Activated CD4-positive, alpha-beta T cell treated with anti-CD3 and anti-CD28 coated beads for 36 hours (primary cell): ENCODE data around the gene PM20D2. TPM values are rescaled to one million over a fixed set of nuclear protein-coding genes. Genes with fewer than 3 reads are reported as not detected.

Experiments used
- ATAC-seq: fragments of 200-7000 bp; cut with Tn5 transposase; one replicate; pipeline ENCODE4 v1.10.0; 2021; ENCODE audit warnings: mild to moderate bottlenecking, moderate library complexity
- CTCF ChIA-PET: fragments of 350-600 bp; sonication (Branson Sonifier 250); formaldehyde crosslinking; loops from one replicate; lab custom pipeline; 2021; ENCODE audit warnings: antibody characterized with exemption; lab: Charles Lee
- POLR2A ChIA-PET: fragments of 350-600 bp; sonication (Branson Sonifier 250); formaldehyde crosslinking; loops from one replicate; lab custom pipeline; 2021; ENCODE audit warnings: antibody characterized with exemption, inconsistent platforms; lab: Charles Lee
- DNase-seq: peaks from one replicate; pipeline ENCODE4 v3.0.0-alpha.2; 2020
- H3K27ac Mint-ChIP-seq: one replicate; pipeline ENCODE4 v1.8.0; 2021; ENCODE audit warnings: mixed read lengths
- H3K27me3 Mint-ChIP-seq: one replicate; pipeline ENCODE4 v1.8.0; 2021; ENCODE audit warnings: mixed read lengths
- H3K36me3 Mint-ChIP-seq: one replicate; pipeline ENCODE4 v1.8.0; 2021; ENCODE audit warnings: low read depth, mixed read lengths
- H3K4me1 Mint-ChIP-seq: one replicate; pipeline ENCODE4 v1.8.0; 2021; ENCODE audit warnings: mixed read lengths
- H3K4me3 Mint-ChIP-seq: one replicate; pipeline ENCODE4 v1.8.0; 2021; ENCODE audit warnings: mild to moderate bottlenecking, moderate library complexity, mixed read lengths
- H3K9me3 Mint-ChIP-seq: one replicate; pipeline ENCODE4 v1.8.0; 2021; ENCODE audit warnings: low read depth, mixed read lengths
- intact Hi-C, 2 experiments: fragments of 100-400 bp; cut with DNase I in 1 of 2; cut with micrococcal nuclease in 1 of 2; formaldehyde crosslinking; loops; one replicate each; pipeline versions ENCODE4 v1.14.2 to v1.15.1; 2022 to 2024; cut with DNase I, micrococcal nuclease
- total RNA-seq, 2 experiments: library from RNA; stranded (reverse); gene quantifications; one replicate each; pipeline ENCODE4 v1.2.3, GENCODE V29; 2021

PM20D2 gene
- total RNA-seq, 2 experiments from 2014 or later: 14.1 to 17.4 TPM

DNA sequence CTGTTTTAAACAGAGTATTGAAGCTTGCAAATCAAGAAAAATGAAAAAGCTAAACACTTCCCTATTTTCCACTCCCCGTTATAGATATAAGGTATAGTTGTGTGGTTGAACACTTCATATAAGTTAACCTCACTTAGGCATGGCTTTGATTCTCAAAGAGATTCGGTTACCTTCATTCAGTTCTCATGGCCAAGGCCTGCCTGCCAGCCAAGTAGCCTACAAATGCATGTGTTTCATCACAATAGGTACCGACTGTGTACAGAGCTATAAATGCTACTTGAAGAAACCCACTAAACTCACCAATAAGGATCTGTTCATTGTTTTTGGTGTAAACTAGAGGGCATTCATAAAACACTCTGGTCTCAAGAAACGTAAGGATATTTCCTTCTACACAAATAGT lies 27.8 kb downstream of the PM20D2 start:
- no peaks in the 10 kb centered on the region for H3K4me1 Mint-ChIP-seq
- intact Hi-C loops: no loop called here
- H3K27ac Mint-ChIP-seq: no peak overlapping the region
- H3K36me3 Mint-ChIP-seq: no peaks in the 10 kb centered on the region
- CTCF ChIA-PET: no interaction called here
- H3K9me3 Mint-ChIP-seq: no peaks in the 10 kb centered on the region
- no peak overlapping the region for H3K4me3 Mint-ChIP-seq
- no peak for ATAC-seq
- POLR2A ChIA-PET: no interaction called here
- no peaks in the 10 kb centered on the region for H3K27me3 Mint-ChIP-seq
- no peak for DNase-seq

DNA sequence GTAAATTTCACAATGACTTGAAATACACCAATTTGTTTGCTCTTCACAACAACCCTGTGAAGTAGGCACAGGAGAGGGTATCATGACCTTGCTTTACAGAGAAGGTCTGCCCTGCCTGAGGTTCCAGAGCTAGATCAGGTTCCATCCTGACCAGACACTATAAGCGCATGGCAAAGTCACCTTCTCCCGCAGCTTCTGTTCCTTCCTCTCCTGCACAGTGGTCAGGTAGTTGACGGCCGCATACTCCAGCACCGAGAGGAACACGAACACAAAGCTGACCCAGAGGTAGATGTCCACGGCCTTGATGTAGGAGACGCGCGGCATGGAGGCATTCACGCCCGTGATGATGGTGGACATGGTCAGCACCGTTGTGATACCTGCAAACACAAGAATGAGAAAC lies 34.3 kb downstream of the PM20D2 start:
- POLR2A ChIA-PET: no interaction called here
- ATAC-seq (no peak), DNase-seq (no peak)
- CTCF ChIA-PET: interaction anchor here (1.6 kb wide), 1 partner anchor 198 kb away, joined by 3 read pairs; no protein-coding TSS in a partner anchor
- no peak overlapping the region for H3K27ac Mint-ChIP-seq
- no peak overlapping the region for H3K4me3 Mint-ChIP-seq
- intact Hi-C loops: no loop called here
- H3K9me3 Mint-ChIP-seq: no peaks in the 10 kb centered on the region
- H3K27me3 Mint-ChIP-seq: peaks cover 5% of the 10 kb centered on the region
- no peaks in the 10 kb centered on the region for H3K36me3 Mint-ChIP-seq
- H3K4me1 Mint-ChIP-seq: no peaks in the 10 kb centered on the region

DNA sequence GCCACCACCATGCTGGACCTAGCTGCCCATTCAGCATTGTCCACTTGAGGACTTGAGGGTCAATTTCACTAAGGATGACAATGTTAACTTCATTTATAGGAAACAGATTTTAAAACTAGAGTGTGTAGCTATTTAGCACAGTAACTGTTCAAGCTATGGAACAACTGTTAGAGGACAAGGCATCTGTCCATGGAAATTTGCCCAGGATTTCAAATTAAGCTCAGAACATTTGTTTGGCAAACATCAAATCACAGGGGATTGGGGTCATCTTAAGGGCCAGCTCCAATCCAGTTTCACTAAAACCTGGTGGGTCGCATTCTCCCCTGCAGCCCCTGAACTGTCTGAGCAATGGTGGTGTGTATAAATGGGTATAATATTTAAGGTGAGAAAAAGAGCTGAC lies 35.1 kb downstream of the PM20D2 start:
- POLR2A ChIA-PET: no interaction called here
- Mint-ChIP-seq H3K27ac (no peak overlapping the region), H3K9me3 (no peaks in the 10 kb centered on the region), H3K4me3 (no peak overlapping the region), H3K4me1 (no peaks in the 10 kb centered on the region), H3K27me3 (peaks cover 5% of the 10 kb centered on the region), H3K36me3 (no peaks in the 10 kb centered on the region)
- DNase-seq: no peak
- ATAC-seq: no peak
- CTCF ChIA-PET: interaction anchor here (0.6 to 1.6 kb wide), 4 partner anchors 19 to 667 kb away, joined by 3 to 4 read pairs (median 3); no protein-coding TSS in a partner anchor
- intact Hi-C loops: no loop called here

DNA sequence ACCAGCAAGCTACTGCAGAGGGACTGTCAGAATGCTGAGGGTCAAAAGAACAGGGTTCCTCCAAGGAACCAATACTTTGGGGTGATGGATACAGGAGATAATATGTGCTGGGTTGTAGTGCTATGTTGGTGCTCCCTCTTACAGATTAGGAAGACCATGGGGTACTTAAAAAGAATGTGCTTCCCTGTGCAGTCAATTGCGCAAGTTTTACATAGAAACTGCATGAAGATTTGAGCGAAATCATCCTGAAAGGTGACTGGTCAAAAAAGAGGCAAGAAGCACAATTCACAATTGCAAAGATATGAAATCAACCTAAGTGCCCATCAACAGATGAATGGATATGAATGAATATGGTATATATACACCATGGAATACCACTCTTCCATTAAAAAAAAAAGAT lies 37.4 kb downstream of the PM20D2 start:
- no peak overlapping the region for H3K4me3 Mint-ChIP-seq
- ATAC-seq (no peak), DNase-seq (no peak)
- no peak overlapping the region for H3K27ac Mint-ChIP-seq
- intact Hi-C loops: no loop called here
- ChIA-PET POLR2A (no interaction called here), CTCF (no interaction called here)
- no peaks in the 10 kb centered on the region for H3K9me3 Mint-ChIP-seq
- peaks cover 5% of the 10 kb centered on the region for H3K27me3 Mint-ChIP-seq
- no peaks in the 10 kb centered on the region for H3K4me1 Mint-ChIP-seq
- no peaks in the 10 kb centered on the region for H3K36me3 Mint-ChIP-seq

DNA sequence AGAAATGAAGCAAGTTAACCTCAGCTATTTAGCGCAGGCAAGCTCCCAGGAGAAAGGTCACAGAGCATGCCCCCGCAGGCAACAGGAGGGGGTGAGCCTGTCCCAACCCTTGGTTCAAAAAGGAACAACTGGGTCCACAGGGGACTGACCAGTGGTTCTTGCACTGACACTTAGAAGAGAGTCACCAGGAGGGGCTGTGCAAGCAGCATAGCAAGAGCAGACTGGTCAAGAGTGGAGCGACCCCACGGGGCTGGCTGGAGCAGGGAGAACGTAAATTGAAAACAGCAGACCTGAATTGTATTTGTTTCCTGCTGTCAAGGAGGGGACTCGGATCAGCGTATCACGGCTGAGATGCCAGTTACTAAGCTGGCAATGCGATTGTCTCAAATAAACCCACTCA lies 38.5 kb downstream of the PM20D2 start:
- Mint-ChIP-seq H3K4me3 (no peak overlapping the region), H3K27ac (no peak overlapping the region), H3K36me3 (no peaks in the 10 kb centered on the region), H3K4me1 (no peaks in the 10 kb centered on the region), H3K27me3 (peaks cover 7% of the 10 kb centered on the region), H3K9me3 (no peaks in the 10 kb centered on the region)
- no peak for DNase-seq
- intact Hi-C loops: no loop called here
- ChIA-PET CTCF (no interaction called here), POLR2A (no interaction called here)
- no peak for ATAC-seq

DNA sequence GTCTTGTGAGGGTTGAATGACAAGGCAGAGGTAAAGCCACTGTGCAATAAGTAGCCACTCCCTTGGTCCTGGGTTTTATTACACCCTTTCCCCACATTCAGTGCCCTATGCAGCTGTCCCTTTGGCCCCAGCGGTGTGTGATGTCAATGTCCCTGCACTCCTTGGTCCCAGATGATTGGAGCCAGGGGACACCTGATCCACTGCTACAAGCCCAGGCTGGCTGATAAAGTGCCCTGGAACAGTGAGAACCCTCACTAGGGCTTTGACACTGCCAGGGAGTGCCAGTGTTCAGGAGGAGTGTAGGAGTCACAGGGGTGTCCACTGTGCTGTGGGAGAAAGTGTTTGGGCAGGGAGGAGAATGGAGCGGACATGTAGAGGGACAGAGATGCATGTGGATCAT lies 40.9 kb downstream of the PM20D2 start:
- no peak overlapping the region for H3K27ac Mint-ChIP-seq
- no peaks in the 10 kb centered on the region for H3K36me3 Mint-ChIP-seq
- no peak for DNase-seq
- CTCF ChIA-PET: no interaction called here
- H3K9me3 Mint-ChIP-seq: no peaks in the 10 kb centered on the region
- intact Hi-C loops: no loop called here
- no peak for ATAC-seq
- no peak overlapping the region for H3K4me3 Mint-ChIP-seq
- H3K27me3 Mint-ChIP-seq: peaks cover 6% of the 10 kb centered on the region
- H3K4me1 Mint-ChIP-seq: no peaks in the 10 kb centered on the region
- POLR2A ChIA-PET: no interaction called here

DNA sequence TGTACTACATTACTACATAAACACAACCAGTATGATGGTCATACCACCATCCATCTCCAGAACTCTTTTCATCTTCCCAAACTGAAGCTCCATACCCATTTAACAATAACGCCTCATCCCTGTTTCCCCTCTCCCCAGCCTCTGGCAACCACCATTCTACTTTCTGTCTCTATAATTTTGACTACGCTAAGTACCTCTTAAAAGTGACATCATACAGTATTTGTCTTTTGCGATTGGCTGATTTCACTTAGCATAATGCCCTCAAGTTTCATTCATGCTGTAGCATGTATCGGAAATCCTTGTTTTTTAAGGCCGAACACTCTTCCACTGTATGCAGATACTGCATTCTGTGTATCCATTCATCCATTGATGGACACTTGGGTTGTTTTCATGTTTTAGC lies 41.6 kb downstream of the PM20D2 start:
- POLR2A ChIA-PET: no interaction called here
- no peaks in the 10 kb centered on the region for H3K4me1 Mint-ChIP-seq
- ATAC-seq (no peak), DNase-seq (no peak)
- H3K27me3 Mint-ChIP-seq: peaks cover 6% of the 10 kb centered on the region
- H3K27ac Mint-ChIP-seq: no peak overlapping the region
- CTCF ChIA-PET: interaction anchor here (0.6 kb wide), 1 partner anchor 9 kb away, joined by 3 read pairs; no protein-coding TSS in a partner anchor
- no peaks in the 10 kb centered on the region for H3K36me3 Mint-ChIP-seq
- H3K4me3 Mint-ChIP-seq: no peak overlapping the region
- H3K9me3 Mint-ChIP-seq: no peaks in the 10 kb centered on the region
- intact Hi-C loops: no loop called here

DNA sequence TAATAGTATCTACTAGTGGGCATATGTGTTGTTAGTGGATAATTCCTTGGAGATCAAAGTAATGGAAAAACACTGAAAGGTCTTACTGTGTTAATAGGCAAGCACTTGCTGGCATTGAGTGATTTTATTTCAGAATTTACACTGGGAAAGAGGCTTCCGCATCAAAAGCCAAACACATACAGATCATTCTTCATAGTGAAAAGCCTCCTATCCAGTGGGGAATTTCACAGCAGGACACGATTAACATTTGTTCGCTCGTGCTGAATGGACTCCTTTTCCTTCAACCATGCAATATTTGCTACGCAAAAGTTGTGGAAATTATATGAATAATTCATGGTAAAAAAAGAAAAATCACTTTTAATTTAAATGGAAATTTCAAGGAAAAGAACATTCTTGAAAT lies 44.9 kb downstream of the PM20D2 start:
- DNase-seq (no peak), ATAC-seq (no peak)
- CTCF ChIA-PET: no interaction called here
- peaks cover 5% of the 10 kb centered on the region for H3K27me3 Mint-ChIP-seq
- no peaks in the 10 kb centered on the region for H3K36me3 Mint-ChIP-seq
- intact Hi-C loops: no loop called here
- H3K27ac Mint-ChIP-seq: no peak overlapping the region
- H3K4me1 Mint-ChIP-seq: no peaks in the 10 kb centered on the region
- POLR2A ChIA-PET: no interaction called here
- H3K4me3 Mint-ChIP-seq: no peak overlapping the region
- H3K9me3 Mint-ChIP-seq: peaks cover 8% of the 10 kb centered on the region

DNA sequence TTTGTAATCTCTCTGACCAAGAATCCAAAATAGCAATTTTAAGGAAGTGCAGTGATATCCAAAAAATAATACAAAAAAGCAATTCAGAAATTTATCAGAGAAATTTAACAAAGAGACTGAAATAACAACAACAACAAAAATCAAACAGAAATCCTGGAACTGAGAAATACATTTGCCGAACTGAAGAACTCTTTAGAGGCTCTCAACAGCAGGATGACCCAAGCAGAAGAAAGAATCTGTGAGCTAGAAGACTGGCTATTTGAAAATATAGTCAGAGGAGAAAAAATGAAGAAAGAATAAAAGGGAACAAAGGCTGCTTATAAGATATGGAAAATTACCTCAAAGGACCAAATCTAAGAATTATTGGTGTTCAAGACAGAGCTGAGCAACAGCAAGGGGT lies 48.7 kb downstream of the PM20D2 start:
- ChIA-PET POLR2A (no interaction called here), CTCF (interaction anchor here (0.8 kb wide), 1 partner anchor 173 kb away, joined by 3 read pairs; no protein-coding TSS in a partner anchor)
- H3K4me3 Mint-ChIP-seq: no peak overlapping the region
- peaks cover 4% of the 10 kb centered on the region for H3K27me3 Mint-ChIP-seq
- no peaks in the 10 kb centered on the region for H3K36me3 Mint-ChIP-seq
- intact Hi-C loops: no loop called here
- no peaks in the 10 kb centered on the region for H3K4me1 Mint-ChIP-seq
- ATAC-seq (no peak), DNase-seq (no peak)
- H3K9me3 Mint-ChIP-seq: peaks cover 8% of the 10 kb centered on the region
- H3K27ac Mint-ChIP-seq: no peak overlapping the region

DNA sequence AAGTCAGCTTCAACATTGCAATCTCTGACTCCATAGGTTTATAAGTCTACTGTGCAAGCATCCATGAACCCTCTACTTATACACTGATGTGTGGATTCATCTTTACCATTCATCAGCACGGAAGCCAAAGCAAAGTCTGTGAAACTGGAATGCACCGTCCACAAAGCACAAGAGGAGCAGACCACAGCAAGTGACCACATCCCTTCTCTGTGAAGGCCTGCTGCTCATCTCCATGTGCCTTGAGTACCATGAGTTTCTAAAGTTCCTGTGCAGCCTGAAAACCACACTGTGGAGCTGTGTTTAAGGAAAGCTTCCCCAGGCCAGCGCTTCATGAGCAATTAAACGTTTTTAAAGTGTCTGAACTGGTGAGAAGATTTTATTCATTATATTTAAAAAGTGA lies 51.3 kb downstream of the PM20D2 start:
- H3K36me3 Mint-ChIP-seq: no peaks in the 10 kb centered on the region
- H3K9me3 Mint-ChIP-seq: peaks cover 8% of the 10 kb centered on the region
- no peaks in the 10 kb centered on the region for H3K4me1 Mint-ChIP-seq
- POLR2A ChIA-PET: no interaction called here
- CTCF ChIA-PET: interaction anchor here (0.7 kb wide), 1 partner anchor 9 kb away, joined by 3 read pairs; no protein-coding TSS in a partner anchor
- no peak overlapping the region for H3K27ac Mint-ChIP-seq
- intact Hi-C loops: no loop called here
- no peak for DNase-seq
- peaks cover 3% of the 10 kb centered on the region for H3K27me3 Mint-ChIP-seq
- no peak for ATAC-seq
- no peak overlapping the region for H3K4me3 Mint-ChIP-seq

DNA sequence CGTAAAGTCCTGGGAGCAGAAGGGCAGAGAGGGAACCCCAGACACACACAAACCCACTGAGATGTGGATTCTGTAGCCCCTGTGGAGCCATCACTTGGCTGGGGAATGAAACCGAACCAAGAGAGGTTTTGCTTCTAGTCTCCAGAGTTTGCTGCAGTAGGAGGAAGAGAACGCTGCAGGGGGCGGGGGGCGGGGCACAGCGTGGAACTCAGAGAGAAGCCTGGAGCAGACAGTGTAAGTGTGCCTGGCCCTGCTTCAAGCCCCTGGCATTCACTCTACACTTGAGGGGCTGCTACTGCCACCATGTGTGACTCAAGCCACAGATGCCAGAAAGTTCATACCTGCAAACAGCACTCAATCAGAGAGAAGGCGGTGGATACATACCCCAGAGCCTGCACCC lies 52.4 kb downstream of the PM20D2 start:
- ATAC-seq (no peak), DNase-seq (no peak)
- no peaks in the 10 kb centered on the region for H3K36me3 Mint-ChIP-seq
- peaks cover 2% of the 10 kb centered on the region for H3K27me3 Mint-ChIP-seq
- POLR2A ChIA-PET: no interaction called here
- no peak overlapping the region for H3K27ac Mint-ChIP-seq
- CTCF ChIA-PET: no interaction called here
- peaks cover 8% of the 10 kb centered on the region for H3K9me3 Mint-ChIP-seq
- H3K4me3 Mint-ChIP-seq: no peak overlapping the region
- intact Hi-C loops: no loop called here
- H3K4me1 Mint-ChIP-seq: no peaks in the 10 kb centered on the region

DNA sequence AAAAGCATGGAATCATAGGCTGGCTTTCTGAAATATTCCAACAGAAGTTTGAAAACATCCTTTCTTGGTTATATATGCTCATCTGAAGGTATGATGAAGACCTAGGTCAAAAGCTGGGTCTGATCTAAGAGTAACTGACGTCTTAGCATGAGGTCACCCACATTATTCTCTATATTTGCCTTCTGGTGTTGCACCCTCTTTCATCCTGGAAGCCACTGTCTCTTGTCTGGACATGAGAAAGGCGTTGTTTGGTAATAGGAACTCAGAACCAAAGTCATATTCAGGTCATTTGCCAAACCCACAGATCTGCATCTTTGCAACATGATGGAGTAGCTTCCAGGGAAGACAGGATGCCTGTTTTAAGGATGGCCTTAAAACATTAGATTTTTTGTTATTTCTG lies 53.7 kb downstream of the PM20D2 start:
- peaks cover 2% of the 10 kb centered on the region for H3K27me3 Mint-ChIP-seq
- no peak for ATAC-seq

More for the DNA sequence above, 53.7 kb downstream of the PM20D2 start:
- Mint-ChIP-seq H3K4me3 (no peak overlapping the region), H3K4me1 (no peaks in the 10 kb centered on the region), H3K36me3 (no peaks in the 10 kb centered on the region), H3K9me3 (peaks cover 7% of the 10 kb centered on the region), H3K27ac (no peak overlapping the region)
- DNase-seq: no peak
- ChIA-PET POLR2A (no interaction called here), CTCF (no interaction called here)
- intact Hi-C loops: no loop called here
